K562 (cell line): ENCODE measurements around the gene TNFRSF13B. TPM values are rescaled to one million over a fixed set of nuclear protein-coding genes. Genes with fewer than 3 reads are reported as not detected.

Experiments used
- ATAC-seq: fragments of 200-7000 bp; cut with Tn5 transposase; 3 replicates; pipeline ENCODE4 v1.9.1; 2020; ENCODE audit warnings: moderate library complexity
- BruUV-seq: library from RNA; stranded (reverse); fragments of 400-500 nt; replicated peaks from 2 replicates; lab custom pipeline; 2021; lab: Mats Ljungman, UMichigan
- CTCF ChIA-PET: fragments of 300-600 bp; formaldehyde crosslinking; extraction: SDS; loops from one replicate; lab custom pipeline; 2021; ENCODE audit warnings: low intra/inter-chr PET ratio; lab: Yijun Ruan, JAX
- POLR2A ChIA-PET: fragments of 300-600, 350-650 bp; sonication (Branson Sonifier 250); formaldehyde crosslinking; extraction: SDS; loops from one replicate; lab custom pipeline; 2021; ENCODE audit warnings: antibody characterized with exemption, inconsistent platforms; lab: Yijun Ruan, JAX
- DNase-seq, 4 experiments: peaks; one replicate each; pipeline versions ENCODE4 v3.0.0 to v3.0.0-alpha.2; 2011 to 2018; ENCODE audit warnings: low spot score in 3 of 4, mixed read lengths in 3 of 4; ENCODE audit errors: extremely low read depth in 1 of 4
- FAIRE-seq: peaks from 2 replicates; lab custom pipeline; 2011; peaks lifted over from hg19 to GRCh38; lab: Jason Lieb, UNC
- H2AFZ ChIP-seq: 2 replicates; pipeline ENCODE4 v1.6.0; 2011; ENCODE audit warnings: low read depth, low read length, control low read depth, inconsistent platforms
- H3K27ac ChIP-seq: fragments of 200-600 bp; 3 replicates; pipeline ENCODE4 v1.8.0; 2011; ENCODE audit warnings: low read depth, mild to moderate bottlenecking, control low read depth, inconsistent platforms, low read length, moderate library complexity, mixed read lengths; ENCODE audit errors: extremely low read depth
- H3K27me3 ChIP-seq, 2 experiments: fragments of 300-600 bp in 1 of 2; 2 replicates in 1 of 2; 3 replicates in 1 of 2; pipeline versions ENCODE4 v1.6.0 to v1.8.0; 2011; ENCODE audit warnings: inconsistent platforms in 2 of 2, low read length in 2 of 2, mild to moderate bottlenecking in 1 of 2, mixed read lengths in 1 of 2, moderate library complexity in 1 of 2; ENCODE audit not compliant: control insufficient read depth in 2 of 2, insufficient read depth in 2 of 2
- H3K36me3 ChIP-seq: fragments of 300-600 bp; 3 replicates; pipeline ENCODE4 v1.8.0; 2011; ENCODE audit warnings: mild to moderate bottlenecking, low read length, inconsistent platforms; ENCODE audit not compliant: control insufficient read depth, insufficient read depth
- H3K4me1 ChIP-seq, 2 experiments: fragments of 200-600 bp in 1 of 2; replicated peaks in 1 of 2; 2 replicates in 1 of 2; 3 replicates in 1 of 2; pipeline versions ENCODE4 v1.5.1 to v1.8.0; 2011; ENCODE audit warnings: inconsistent platforms in 2 of 2, low read length in 2 of 2, mild to moderate bottlenecking in 1 of 2, mixed read lengths in 1 of 2, moderate library complexity in 1 of 2; ENCODE audit not compliant: control insufficient read depth in 2 of 2, insufficient read depth in 2 of 2
- H3K4me2 ChIP-seq: 2 replicates; pipeline ENCODE4 v1.6.1; 2011; ENCODE audit warnings: low read length, control low read depth, inconsistent platforms, mixed read lengths; ENCODE audit not compliant: insufficient read depth
- H3K4me3 ChIP-seq: fragments of 200-600 bp; sonication (generic), shearing (Covaris generic); 2 replicates; pipeline ENCODE4 v1.5.1; 2016; ENCODE audit warnings: control low read depth, inconsistent platforms
- H3K79me2 ChIP-seq: fragments of 200-600 bp; 3 replicates; pipeline ENCODE4 v1.8.0; 2011; ENCODE audit warnings: low read length, inconsistent platforms; ENCODE audit not compliant: control insufficient read depth, insufficient read depth
- H3K9ac ChIP-seq, 2 experiments: 2 replicates each; pipeline versions ENCODE4 v1.6.0 to v1.6.1; 2011; ENCODE audit warnings: low read depth in 2 of 2, low read length in 2 of 2, control low read depth in 1 of 2, inconsistent platforms in 1 of 2, mild to moderate bottlenecking in 1 of 2, mixed read lengths in 1 of 2; ENCODE audit not compliant: insufficient read depth in 1 of 2
- H3K9me1 ChIP-seq: one replicate; pipeline ENCODE4 v1.6.0; 2011; ENCODE audit warnings: inconsistent platforms, mild to moderate bottlenecking, low read length, moderate library complexity; ENCODE audit not compliant: control insufficient read depth, insufficient read depth
- H3K9me3 ChIP-seq: replicated peaks from 2 replicates; pipeline ENCODE4 v1.5.1; 2011; ENCODE audit warnings: low read depth, low read length, inconsistent platforms; ENCODE audit not compliant: control insufficient read depth, insufficient read depth
- H4K20me1 ChIP-seq: replicated peaks from 2 replicates; pipeline ENCODE4 v1.6.1; 2011; ENCODE audit warnings: low read length, inconsistent platforms, mixed read lengths; ENCODE audit not compliant: control insufficient read depth, insufficient read depth
- EZH2 ChIP-seq: IDR thresholded peaks from 2 replicates; pipeline ENCODE4 v1.6.1; 2012; ENCODE audit warnings: low read depth, mild to moderate bottlenecking, inconsistent platforms, low read length, borderline replicate concordance
- MBD2 ChIP-seq: sonication (generic); IDR thresholded peaks from 2 replicates; pipeline ENCODE4 v1.6.1; 2016; ENCODE audit warnings: low read depth, borderline replicate concordance
- MTA2 ChIP-seq: fragments of 450-650 bp; IDR thresholded peaks from 2 replicates; pipeline ENCODE4 v1.6.1; 2016; ENCODE audit warnings: low read depth
- NEUROD1 ChIP-seq: fragments of 150-350 bp; IDR thresholded peaks from 2 replicates; pipeline ENCODE4 v1.6.1; 2014; ENCODE audit warnings: borderline replicate concordance, low read length, low read depth; ENCODE audit not compliant: partially characterized antibody
- NKRF ChIP-seq: fragments of 450-650 bp; IDR thresholded peaks from 2 replicates; pipeline ENCODE4 v1.6.1; 2016; ENCODE audit warnings: borderline replicate concordance
- RFX1 ChIP-seq: fragments of 450-650 bp; IDR thresholded peaks from 2 replicates; pipeline ENCODE4 v1.6.1; 2016; ENCODE audit warnings: mild to moderate bottlenecking, moderate library complexity
- SIRT6 ChIP-seq: IDR thresholded peaks from one replicate; pipeline ENCODE4 v1.6.1; 2012; ENCODE audit warnings: low read depth, mild to moderate bottlenecking, control low read depth, inconsistent platforms, low read length, moderate library complexity
- ZNF764 ChIP-seq: fragments of 250-450 bp; sonication (Bioruptor Pico); IDR thresholded peaks from 2 replicates; pipeline ENCODE4 v1.4.0; 2020; ENCODE audit warnings: low read depth, mild to moderate bottlenecking, moderate library complexity
- WGBS: fragments of 100-300 bp; shearing (Covaris generic); methylation state at CpG from one replicate; pipeline ENCODE4 v1.1.6; 2016; ENCODE audit warnings: low coverage, mixed read lengths; ENCODE audit not compliant: insufficient coverage; ENCODE audit errors: missing lambda C conversion rate; 5-methylcytosine and 5-hydroxymethylcytosine counted together
- in situ Hi-C: fragments of 300-500 bp; cut with MboI; formaldehyde crosslinking; loops from 4 replicates; pipeline ENCODE4 v1.15.0; 2018; ENCODE audit warnings: inconsistent platforms, mixed read lengths
- intact Hi-C: fragments of 100-400 bp; cut with micrococcal nuclease; formaldehyde crosslinking; loops from 2 replicates; pipeline ENCODE4 v1.14.2; 2022
- polyA plus RNA-seq, 8 experiments: library from polyadenylated mRNA; depleted of rRNA in 4 of 8; stranded (reverse) in 5 of 8; unstranded in 3 of 8; fragments of >200 nt; fragmentation: Nextera tagmentation in 2 of 8; fragmentation: Illumina TruSeq in 1 of 8; extraction: Ambion mirVana in 2 of 8; extraction: Trizol in 1 of 8; gene quantifications; 2 replicates each; pipeline versions ENCODE4 v1.2.1 to v1.2.3, GENCODE V29; 2011 to 2014; ENCODE audit warnings: inconsistent platforms in 1 of 8, missing spikeins in 1 of 8
- total RNA-seq, 7 experiments: library from RNA; depleted of rRNA in 6 of 7; stranded (reverse); fragments of >200 nt in 6 of 7; fragmentation: Illumina TruSeq in 2 of 7; extraction: Trizol in 2 of 7; gene quantifications; 2 replicates each; pipeline versions ENCODE4 v1.2.1 to v1.2.3, GENCODE V29; 2011 to 2021; ENCODE audit warnings: low replicate concordance in 1 of 7
- TF ChIP-seq, protein P1 (sequence below), 2 experiments: fragments of 250-450 bp in 1 of 2; fragments of 450-650 bp in 1 of 2; sonication (Bioruptor Pico) in 1 of 2; IDR thresholded peaks; 2 replicates each; pipeline versions ENCODE4 v1.6.1 to v1.8.0; 2016 to 2021; ENCODE audit warnings: mild to moderate bottlenecking in 2 of 2, moderate library complexity in 2 of 2, missing compliant biosample characterization in 1 of 2, missing genetic modification characterization in 1 of 2

Gene TNFRSF13B
- total and polyA plus RNA-seq, 9 of the 15 experiments (the other 6 are each of a cell fraction or from before 2014, with no cell fraction given) = not detected

DNA sequence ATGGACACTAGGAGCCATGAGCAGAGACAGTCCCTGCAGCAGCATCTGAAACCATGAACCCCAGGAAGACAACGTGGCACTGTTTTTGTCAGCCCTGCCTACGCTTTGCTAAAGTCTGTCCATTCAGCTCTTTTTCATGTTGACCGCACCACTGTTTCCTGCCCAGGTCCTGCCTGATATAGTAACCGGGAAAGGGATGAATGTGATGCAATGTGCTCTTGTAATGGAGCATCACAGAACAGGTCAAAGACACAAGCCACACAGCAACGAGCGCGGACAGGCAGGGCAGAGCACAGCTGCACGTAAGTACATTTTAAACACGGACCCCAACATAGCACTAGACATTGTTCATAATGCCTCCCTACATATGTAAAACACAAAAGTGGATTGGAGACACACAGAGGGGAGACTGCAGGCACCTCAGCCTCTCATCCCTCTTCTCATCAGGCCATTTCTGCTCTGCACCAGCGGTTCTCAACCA, 16.9 kb upstream of the TNFRSF13B start:
- peaks cover 0 to 23% of the 10 kb centered on the region in 2 experiments; a peak in 3 of 5 replicates for H3K27me3 ChIP-seq
- in situ Hi-C loops (loop anchor here (25.0 kb wide), 1 partner anchor 649 kb away; no protein-coding TSS in a partner anchor), intact Hi-C loops (no loop called here)
- no peak for FAIRE-seq
- BruUV-seq = no TSS peak
- H3K4me3 ChIP-seq = no peak overlapping the region
- peaks cover 0 to 4% of the 10 kb centered on the region in 2 experiments; a peak in 3 of 5 replicates for H3K4me1 ChIP-seq
- no peak for TF ChIP-seq SIRT6
- no peak for TF ChIP-seq EZH2
- no peak for TF ChIP-seq RFX1
- TF ChIP-seq NEUROD1 = no peak
- TF ChIP-seq, protein P1, sequence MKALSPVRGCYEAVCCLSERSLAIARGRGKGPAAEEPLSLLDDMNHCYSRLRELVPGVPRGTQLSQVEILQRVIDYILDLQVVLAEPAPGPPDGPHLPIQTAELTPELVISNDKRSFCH (CRISPR knock-in tag; IDR thresholded peaks at IDR 0.05) = no peak
- TF ChIP-seq, protein P1 (tag; IDR thresholded peaks at IDR 0.05) = no peak
- TF ChIP-seq NKRF = no peak
- TF ChIP-seq MTA2 = no peak
- no peak for TF ChIP-seq ZNF764 (CRISPR knock-in tag)
- TF ChIP-seq MBD2 = no peak
- no peak for DNase-seq
- ATAC-seq = no peak
- no peak overlapping the region for H2AFZ ChIP-seq
- ChIA-PET CTCF (no interaction called here), POLR2A (interaction anchor here (1.2 kb wide), 1 partner anchor 52 kb away, joined by 4 read pairs; no protein-coding TSS in a partner anchor)
- H3K9ac ChIP-seq = no peak overlapping the region
- no peaks in the 10 kb centered on the region for H3K9me1 ChIP-seq
- no peaks in the 10 kb centered on the region for H3K9me3 ChIP-seq
- peaks cover 9% of the 10 kb centered on the region; the same call in 1 of the 2 replicates for H4K20me1 ChIP-seq
- H3K79me2 ChIP-seq = no peaks in the 10 kb centered on the region
- 8% methylated on average over 9 of the region's 10 CpGs for WGBS
- no peaks in the 10 kb centered on the region for H3K36me3 ChIP-seq
- no peak overlapping the region for H3K27ac ChIP-seq
- no peak overlapping the region for H3K4me2 ChIP-seq
